ENCODE data around the gene CSMD2. TPM values are rescaled to one million over a fixed set of nuclear protein-coding genes. Genes with fewer than 3 reads are reported as not detected.

Gene CSMD2
- total RNA-seq, 1 experiment from 2014 or later, result 13.2 TPM

GRCh38 chr1:33957854-33958253 lies 207.2 kb downstream of the CSMD2 start:
- no peaks in the 10 kb centered on the region for H3K9me3 Mint-ChIP-seq
- peaks cover 4% of the 10 kb centered on the region; the same call in 1 of the 2 replicates for H3K4me1 Mint-ChIP-seq
- no peaks in the 10 kb centered on the region for H3K36me3 Mint-ChIP-seq
- ATAC-seq (no peak), DNase-seq (ENCODE audit: low spot score) (no peak)
- TF ChIP-seq PREB (CRISPR knock-in tag; IDR thresholded peaks at IDR 0.05; ENCODE audit: borderline replicate concordance) (no peak), USF2 (CRISPR knock-in tag; IDR thresholded peaks at IDR 0.05) (no peak), ZBTB21 (CRISPR knock-in tag; IDR thresholded peaks at IDR 0.05; ENCODE audit: borderline replicate concordance) (no peak), MXD4 (CRISPR knock-in tag; IDR thresholded peaks at IDR 0.05; ENCODE audit: borderline replicate concordance) (no peak), SMAD3 (CRISPR knock-in tag; IDR thresholded peaks at IDR 0.05; ENCODE audit: borderline replicate concordance) (no peak), TEAD1 (CRISPR knock-in tag; IDR thresholded peaks at IDR 0.05) (no peak), ZNF232 (CRISPR knock-in tag; IDR thresholded peaks at IDR 0.05) (no peak)
- TF ChIP-seq, protein P1, sequence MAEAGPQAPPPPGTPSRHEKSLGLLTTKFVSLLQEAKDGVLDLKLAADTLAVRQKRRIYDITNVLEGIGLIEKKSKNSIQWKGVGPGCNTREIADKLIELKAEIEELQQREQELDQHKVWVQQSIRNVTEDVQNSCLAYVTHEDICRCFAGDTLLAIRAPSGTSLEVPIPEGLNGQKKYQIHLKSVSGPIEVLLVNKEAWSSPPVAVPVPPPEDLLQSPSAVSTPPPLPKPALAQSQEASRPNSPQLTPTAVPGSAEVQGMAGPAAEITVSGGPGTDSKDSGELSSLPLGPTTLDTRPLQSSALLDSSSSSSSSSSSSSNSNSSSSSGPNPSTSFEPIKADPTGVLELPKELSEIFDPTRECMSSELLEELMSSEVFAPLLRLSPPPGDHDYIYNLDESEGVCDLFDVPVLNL (CRISPR knock-in tag; IDR thresholded peaks at IDR 0.05; ENCODE audit: borderline replicate concordance, low read depth), result no peak
- TF ChIP-seq, protein P2, sequence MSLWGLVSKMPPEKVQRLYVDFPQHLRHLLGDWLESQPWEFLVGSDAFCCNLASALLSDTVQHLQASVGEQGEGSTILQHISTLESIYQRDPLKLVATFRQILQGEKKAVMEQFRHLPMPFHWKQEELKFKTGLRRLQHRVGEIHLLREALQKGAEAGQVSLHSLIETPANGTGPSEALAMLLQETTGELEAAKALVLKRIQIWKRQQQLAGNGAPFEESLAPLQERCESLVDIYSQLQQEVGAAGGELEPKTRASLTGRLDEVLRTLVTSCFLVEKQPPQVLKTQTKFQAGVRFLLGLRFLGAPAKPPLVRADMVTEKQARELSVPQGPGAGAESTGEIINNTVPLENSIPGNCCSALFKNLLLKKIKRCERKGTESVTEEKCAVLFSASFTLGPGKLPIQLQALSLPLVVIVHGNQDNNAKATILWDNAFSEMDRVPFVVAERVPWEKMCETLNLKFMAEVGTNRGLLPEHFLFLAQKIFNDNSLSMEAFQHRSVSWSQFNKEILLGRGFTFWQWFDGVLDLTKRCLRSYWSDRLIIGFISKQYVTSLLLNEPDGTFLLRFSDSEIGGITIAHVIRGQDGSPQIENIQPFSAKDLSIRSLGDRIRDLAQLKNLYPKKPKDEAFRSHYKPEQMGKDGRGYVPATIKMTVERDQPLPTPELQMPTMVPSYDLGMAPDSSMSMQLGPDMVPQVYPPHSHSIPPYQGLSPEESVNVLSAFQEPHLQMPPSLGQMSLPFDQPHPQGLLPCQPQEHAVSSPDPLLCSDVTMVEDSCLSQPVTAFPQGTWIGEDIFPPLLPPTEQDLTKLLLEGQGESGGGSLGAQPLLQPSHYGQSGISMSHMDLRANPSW (CRISPR knock-in tag; conservative IDR thresholded peaks at IDR 0.05; ENCODE audit: low read depth), result no peak
- ChIA-PET CTCF (no interaction called here), POLR2A (no interaction called here)
- H3K4me3 Mint-ChIP-seq, result no peak overlapping the region
- H3K27ac Mint-ChIP-seq, result no peak overlapping the region
- no peaks in the 10 kb centered on the region for H3K27me3 Mint-ChIP-seq (ENCODE audit: low read depth)

GRCh38 chr1:33955096-33955495 lies 209.9 kb downstream of the CSMD2 start:
- no peak overlapping the region for H3K4me3 Mint-ChIP-seq
- ChIA-PET CTCF (no interaction called here), POLR2A (no interaction called here)
- H3K27ac Mint-ChIP-seq, result no peak overlapping the region
- no peak for ATAC-seq
- H3K9me3 Mint-ChIP-seq, result no peaks in the 10 kb centered on the region
- H3K4me1 Mint-ChIP-seq, result no peaks in the 10 kb centered on the region
- no peaks in the 10 kb centered on the region for H3K36me3 Mint-ChIP-seq
- DNase-seq (ENCODE audit: low spot score), result no peak
- H3K27me3 Mint-ChIP-seq (ENCODE audit: low read depth), result no peaks in the 10 kb centered on the region
- TF ChIP-seq PRRX2 (CRISPR knock-in tag; IDR thresholded peaks at IDR 0.05) (no peak), ZNF263 (CRISPR knock-in tag; IDR thresholded peaks at IDR 0.05; ENCODE audit: low read depth) (no peak), EMX1 (CRISPR knock-in tag; IDR thresholded peaks at IDR 0.05) (no peak), ARID4B (CRISPR knock-in tag; IDR thresholded peaks at IDR 0.05; ENCODE audit: borderline replicate concordance) (no peak), ZNF138 (CRISPR knock-in tag; conservative IDR thresholded peaks at IDR 0.05) (no peak), GABPB1 (CRISPR knock-in tag; IDR thresholded peaks at IDR 0.05) (no peak), TEAD1 (CRISPR knock-in tag; IDR thresholded peaks at IDR 0.05) (no peak), MLX (CRISPR knock-in tag; IDR thresholded peaks at IDR 0.05) (no peak)
- TF ChIP-seq, protein P2 (CRISPR knock-in tag; conservative IDR thresholded peaks at IDR 0.05; ENCODE audit: low read depth), result no peak
- TF ChIP-seq, protein P3, sequence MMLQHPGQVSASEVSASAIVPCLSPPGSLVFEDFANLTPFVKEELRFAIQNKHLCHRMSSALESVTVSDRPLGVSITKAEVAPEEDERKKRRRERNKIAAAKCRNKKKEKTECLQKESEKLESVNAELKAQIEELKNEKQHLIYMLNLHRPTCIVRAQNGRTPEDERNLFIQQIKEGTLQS (CRISPR knock-in tag; conservative IDR thresholded peaks at IDR 0.05), result no peak
- TF ChIP-seq, protein P4, sequence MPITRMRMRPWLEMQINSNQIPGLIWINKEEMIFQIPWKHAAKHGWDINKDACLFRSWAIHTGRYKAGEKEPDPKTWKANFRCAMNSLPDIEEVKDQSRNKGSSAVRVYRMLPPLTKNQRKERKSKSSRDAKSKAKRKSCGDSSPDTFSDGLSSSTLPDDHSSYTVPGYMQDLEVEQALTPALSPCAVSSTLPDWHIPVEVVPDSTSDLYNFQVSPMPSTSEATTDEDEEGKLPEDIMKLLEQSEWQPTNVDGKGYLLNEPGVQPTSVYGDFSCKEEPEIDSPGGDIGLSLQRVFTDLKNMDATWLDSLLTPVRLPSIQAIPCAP (CRISPR knock-in tag; IDR thresholded peaks at IDR 0.05), result no peak
- TF ChIP-seq, protein P5, sequence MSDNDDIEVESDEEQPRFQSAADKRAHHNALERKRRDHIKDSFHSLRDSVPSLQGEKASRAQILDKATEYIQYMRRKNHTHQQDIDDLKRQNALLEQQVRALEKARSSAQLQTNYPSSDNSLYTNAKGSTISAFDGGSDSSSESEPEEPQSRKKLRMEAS (CRISPR knock-in tag; IDR thresholded peaks at IDR 0.05), result no peak

Measured in WTC11 (cell line).